Loucy (cell line): ENCODE results near the gene EXOSC6.
"Not testable (repeated sequence)": the region's sequence is repeated elsewhere in the genome, so short reads cannot be mapped to it uniquely, and the experiment has no call there.

Experiments
- H2AFZ ChIP-seq: fragments of 200-600 bp; sonication (generic); 2 replicates; pipeline ENCODE4 v1.6.0; 2016; ENCODE audit warnings: antibody characterized with exemption, mild to moderate bottlenecking, low read length, moderate library complexity
- H3F3A ChIP-seq: fragments of 200-600 bp; 2 replicates; pipeline ENCODE4 v1.6.0; 2016; ENCODE audit warnings: antibody characterized with exemption, low read depth, mild to moderate bottlenecking
- H3K27me3 ChIP-seq: fragments of 200-600 bp; sonication (generic); 2 replicates; pipeline ENCODE4 v1.6.1; 2014; ENCODE audit warnings: low read length, mild to moderate bottlenecking; ENCODE audit not compliant: insufficient read depth, poor library complexity, severe bottlenecking
- H3K36me3 ChIP-seq: fragments of 200-600 bp; sonication (generic); 2 replicates; pipeline ENCODE4 v1.6.1; 2016; ENCODE audit warnings: low read length; ENCODE audit not compliant: insufficient read depth
- H3K4me1 ChIP-seq: fragments of 200-600 bp; sonication (generic); 2 replicates; pipeline ENCODE4 v1.5.1; 2014; ENCODE audit warnings: low read length, mild to moderate bottlenecking; ENCODE audit not compliant: insufficient read depth, poor library complexity, severe bottlenecking
- H3K4me2 ChIP-seq: fragments of 200-600 bp; sonication (generic); 2 replicates; pipeline ENCODE4 v1.6.0; 2014; ENCODE audit warnings: antibody characterized with exemption, low read length, low read depth, mild to moderate bottlenecking; ENCODE audit not compliant: poor library complexity, severe bottlenecking
- H3K4me3 ChIP-seq: fragments of 200-600 bp; sonication (generic); 2 replicates; pipeline ENCODE4 v1.5.1; 2014; ENCODE audit warnings: low read length, mild to moderate bottlenecking, mixed read lengths; ENCODE audit not compliant: poor library complexity, severe bottlenecking
- H3K79me2 ChIP-seq: fragments of 200-600 bp; sonication (generic); 2 replicates; pipeline ENCODE4 v1.6.1; 2014; ENCODE audit warnings: low read length; ENCODE audit not compliant: insufficient read depth
- H3K9ac ChIP-seq: fragments of 200-600 bp; sonication (generic); 2 replicates; pipeline ENCODE4 v1.6.0; 2014; ENCODE audit warnings: mild to moderate bottlenecking, low read depth, low read length, moderate library complexity; ENCODE audit not compliant: poor library complexity, severe bottlenecking
- H3K9me2 ChIP-seq: fragments of 200-600 bp; sonication (generic); replicated peaks from 2 replicates; pipeline ENCODE4 v1.6.1; 2016; ENCODE audit warnings: low read depth, low read length, mixed read lengths
- H3K9me3 ChIP-seq: fragments of 200-600 bp; sonication (generic); 2 replicates; pipeline ENCODE4 v1.6.1; 2014; ENCODE audit warnings: mild to moderate bottlenecking, antibody characterized with exemption, low read length, low read depth; ENCODE audit not compliant: insufficient read depth
- H4K20me1 ChIP-seq: fragments of 200-600 bp; sonication (generic); 2 replicates; pipeline ENCODE4 v1.6.0; 2014; ENCODE audit warnings: antibody characterized with exemption, low read length, mild to moderate bottlenecking; ENCODE audit not compliant: insufficient read depth, poor library complexity, severe bottlenecking
- CTCF ChIP-seq: fragments of 200-600 bp; sonication (generic); conservative IDR thresholded peaks from 2 replicates; pipeline ENCODE4 v1.5.1; 2014; ENCODE audit warnings: mild to moderate bottlenecking, antibody characterized with exemption, low read length
- EZH2phosphoT487 ChIP-seq: fragments of 200-600 bp; IDR thresholded peaks from 2 replicates; pipeline ENCODE4 v1.6.1; 2018; ENCODE audit warnings: antibody characterized with exemption, mild to moderate bottlenecking, moderate library complexity, borderline replicate concordance

Gene EXOSC6

DNA sequence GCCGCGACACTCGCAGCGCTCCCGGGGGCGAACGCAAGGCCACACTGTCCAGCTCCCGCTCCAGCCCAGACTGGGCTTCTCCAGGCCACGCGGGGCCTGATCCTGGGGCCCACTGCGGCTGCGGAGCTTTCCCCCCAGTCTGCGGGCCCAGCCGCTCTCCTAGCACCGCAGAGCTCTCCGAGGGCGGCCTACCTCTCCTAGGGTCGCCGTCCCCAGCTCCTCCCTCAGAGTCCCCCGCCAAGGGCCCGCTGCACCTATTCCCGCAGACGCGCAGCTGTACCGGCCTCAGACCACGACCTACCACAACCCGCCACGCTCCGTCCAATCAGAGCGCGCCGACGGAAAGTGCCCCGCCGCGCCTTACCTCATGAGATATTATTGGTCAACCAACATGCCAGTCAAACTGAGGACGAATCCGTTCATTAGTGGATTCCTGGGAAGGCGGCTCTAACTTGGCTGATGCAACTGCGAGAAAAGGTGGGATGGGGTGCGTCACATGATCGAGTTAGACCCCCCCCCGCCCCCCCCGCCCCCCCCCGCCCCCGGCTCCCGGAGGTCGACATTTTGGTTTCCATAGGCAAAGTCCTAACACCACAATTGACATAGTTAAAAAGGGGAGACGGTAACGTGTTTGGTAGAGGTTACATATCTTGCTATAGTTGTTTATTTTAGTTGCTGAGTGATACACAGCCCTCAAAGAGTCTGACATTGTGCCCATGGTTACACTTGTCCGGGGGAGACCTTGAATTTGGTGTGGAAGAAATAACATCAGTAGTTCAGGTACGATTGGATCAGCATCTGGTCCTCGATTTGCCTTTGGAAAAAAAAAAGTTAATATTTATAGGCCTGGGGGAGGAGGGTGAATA lies 37.7 kb upstream of the EXOSC6 start, which contains the start of gene AARS1:
Gene AARS1 (minus strand): TSS at position 278 of the 866 bp plus-strand sequence. CDS start 6,743 bp downstream, outside the sequence.
- Histone ChIP-seq H3K27me3 (no peaks in the 10 kb centered on the region), H3K9me2 (no peaks in the 10 kb centered on the region), H3K4me3 (peak within 1 kb of the TSS; percentile 89), H3K4me2 (peak within 1 kb of the TSS; percentile 72), H3K79me2 (peaks cover 42% of the 10 kb centered on the region), H3K9ac (peak within 1 kb of the TSS; percentile 98), H2AFZ (peak within 1 kb of the TSS; percentile 93), H3K9me3 (no peaks in the 10 kb centered on the region), H3K36me3 (no peaks in the 10 kb centered on the region), H3F3A (no peaks in the 10 kb centered on the region), H4K20me1 (no peaks in the 10 kb centered on the region), H3K4me1 (peaks cover 12% of the 10 kb centered on the region)
- TF ChIP-seq CTCF (no peak), EZH2phosphoT487 (no peak)

DNA sequence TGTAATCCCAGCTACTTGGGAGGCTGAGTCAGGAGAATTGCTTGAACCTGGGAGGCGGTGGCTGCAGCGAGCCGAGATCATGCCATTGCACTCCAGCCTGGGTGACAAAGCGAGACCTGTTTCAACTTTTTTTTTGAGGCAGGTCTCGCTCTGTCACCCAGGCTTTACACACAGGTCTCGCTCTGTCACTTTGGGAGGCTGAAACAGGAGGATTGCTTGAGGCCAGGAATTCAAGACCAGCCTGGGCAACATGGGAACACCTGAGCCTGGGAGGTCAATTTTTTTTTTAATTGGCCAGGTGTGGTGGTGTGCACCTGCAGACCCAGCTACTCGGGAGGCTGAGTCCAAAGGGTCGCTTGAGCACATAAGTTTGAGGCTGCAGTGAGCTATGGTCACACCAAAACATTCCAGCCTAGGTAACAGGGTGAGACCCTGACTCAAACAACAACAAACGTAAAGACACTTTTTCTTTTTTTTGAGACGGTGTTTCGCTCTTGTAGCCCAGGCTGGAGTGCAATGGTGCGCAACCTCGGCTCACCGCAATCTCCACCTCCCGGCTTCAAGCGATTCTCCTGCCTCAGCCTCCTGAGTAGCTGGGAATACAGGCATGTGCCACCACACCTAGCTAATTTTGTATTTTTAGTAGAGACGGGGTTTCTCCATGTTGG lies 35.7 kb upstream of the EXOSC6 start:
- Histone ChIP-seq H3K79me2 (peaks cover 46% of the 10 kb centered on the region), H3K9ac (peak overlapping the region; percentile 98), H3K4me3 (peak overlapping the region; percentile 89), H3K4me1 (peaks cover 12% of the 10 kb centered on the region), H3K4me2 (peak overlapping the region; percentile 67)
- not testable (repeated sequence) for H3K9me3 ChIP-seq, H3K9me2 ChIP-seq, H4K20me1 ChIP-seq, H2AFZ ChIP-seq, H3F3A ChIP-seq, H3K27me3 ChIP-seq, H3K36me3 ChIP-seq

DNA sequence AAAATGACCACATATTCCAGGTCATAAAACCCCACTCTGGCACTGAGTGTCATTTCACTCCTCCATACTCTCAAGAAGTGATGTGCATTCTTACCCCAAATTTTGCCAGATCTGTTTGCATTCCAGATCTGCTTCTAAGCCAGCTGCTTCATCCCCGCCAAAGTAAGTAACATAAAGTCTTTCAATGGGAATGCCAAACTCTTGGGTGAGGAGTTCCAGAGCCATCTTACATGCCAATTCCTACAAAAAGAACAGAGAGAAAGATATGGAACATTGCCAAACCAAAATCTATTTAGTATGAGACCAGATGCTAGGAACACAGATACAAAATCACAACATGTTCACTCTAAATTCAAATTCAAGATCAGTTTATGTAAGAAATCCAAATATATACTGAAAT lies 24.7 kb upstream of the EXOSC6 start:
- Histone ChIP-seq H3K9ac (no peak overlapping the region), H2AFZ (no peak overlapping the region), H3K9me3 (no peaks in the 10 kb centered on the region), H3K4me1 (no peaks in the 10 kb centered on the region), H3K4me2 (no peak overlapping the region), H3K4me3 (no peak overlapping the region), H3K9me2 (no peaks in the 10 kb centered on the region), H4K20me1 (peaks cover 11% of the 10 kb centered on the region), H3F3A (no peaks in the 10 kb centered on the region), H3K36me3 (peaks cover 73% of the 10 kb centered on the region; the same call in 1 of the 2 replicates), H3K79me2 (peaks cover 10% of the 10 kb centered on the region; the same call in 1 of the 2 replicates), H3K27me3 (no peaks in the 10 kb centered on the region)
- no peak for TF ChIP-seq CTCF
- no peak for TF ChIP-seq EZH2phosphoT487
